K562 treated with DMSO at 1 percent for 48 hours (cell line): Measurements from ENCODE around the gene PGM3. TPM values are rescaled to one million over a fixed set of nuclear protein-coding genes. Genes with fewer than 3 reads are reported as not detected.

Source experiments
- total RNA-seq: library from RNA; unstranded; fragments of 300-600 nt; gene quantifications from 2 replicates; pipeline ENCODE4 v1.2.3, GENCODE V29; 2022; ENCODE audit warnings: low replicate concordance; ENCODE audit errors: extremely low read depth

The PGM3 gene, protein sequence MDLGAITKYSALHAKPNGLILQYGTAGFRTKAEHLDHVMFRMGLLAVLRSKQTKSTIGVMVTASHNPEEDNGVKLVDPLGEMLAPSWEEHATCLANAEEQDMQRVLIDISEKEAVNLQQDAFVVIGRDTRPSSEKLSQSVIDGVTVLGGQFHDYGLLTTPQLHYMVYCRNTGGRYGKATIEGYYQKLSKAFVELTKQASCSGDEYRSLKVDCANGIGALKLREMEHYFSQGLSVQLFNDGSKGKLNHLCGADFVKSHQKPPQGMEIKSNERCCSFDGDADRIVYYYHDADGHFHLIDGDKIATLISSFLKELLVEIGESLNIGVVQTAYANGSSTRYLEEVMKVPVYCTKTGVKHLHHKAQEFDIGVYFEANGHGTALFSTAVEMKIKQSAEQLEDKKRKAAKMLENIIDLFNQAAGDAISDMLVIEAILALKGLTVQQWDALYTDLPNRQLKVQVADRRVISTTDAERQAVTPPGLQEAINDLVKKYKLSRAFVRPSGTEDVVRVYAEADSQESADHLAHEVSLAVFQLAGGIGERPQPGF
- not detected in 2 replicates for total RNA-seq

DNA sequence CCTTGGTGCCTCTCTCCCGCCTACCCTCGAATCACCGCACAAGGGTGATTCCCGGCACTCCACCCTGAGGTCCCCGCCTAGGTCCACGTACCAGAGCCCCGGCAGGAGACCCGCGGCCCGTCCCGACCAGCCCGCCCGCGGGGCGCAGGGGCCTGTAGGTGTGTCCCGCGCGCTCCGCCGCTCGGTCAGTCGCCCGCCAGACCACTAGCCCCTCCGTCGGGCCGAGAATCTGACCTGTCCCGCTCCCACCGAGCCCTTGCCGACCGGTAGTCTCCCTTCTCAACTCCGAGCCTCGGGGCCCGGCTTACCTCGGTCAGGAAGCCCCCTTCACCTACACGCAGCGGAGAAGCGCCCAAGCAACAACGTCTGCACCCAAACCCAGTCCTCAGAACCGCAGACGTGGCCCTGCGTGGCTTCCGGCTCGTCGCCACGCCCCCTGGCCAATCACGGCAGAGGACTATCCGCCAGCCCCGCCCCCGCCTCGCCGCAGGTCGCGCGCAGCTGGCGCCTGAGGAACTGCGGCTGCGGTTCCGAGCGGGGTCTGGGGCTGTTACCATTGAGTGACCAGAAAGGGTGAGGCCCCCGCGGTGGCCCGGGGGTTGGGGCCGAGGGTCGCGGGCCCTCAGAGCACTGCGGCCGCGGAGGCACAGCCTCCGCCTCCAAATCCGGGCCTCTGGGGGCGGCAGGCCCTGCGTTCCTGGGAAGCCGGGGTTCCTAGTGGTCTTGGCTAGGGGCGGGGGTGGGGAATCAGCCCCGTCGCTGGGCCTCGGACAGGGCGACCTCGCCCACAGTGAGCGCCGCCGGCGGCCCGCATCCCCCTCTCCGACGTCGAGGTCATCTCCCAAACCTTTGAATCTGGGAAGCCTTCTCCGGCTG is at the start of gene PGM3, which contains the start of gene RWDD2A:
Gene PGM3, minus strand, starts transcription at position 395 of the 876 bp plus-strand sequence. CDS start 2,253 bp downstream, outside the sequence.
Gene RWDD2A, plus strand, starts transcription at position 487 of the 876 bp plus-strand sequence. CDS start 1,095 bp downstream, outside the sequence.

Other genes starting within 250 kb of the PGM3 start
- not detected in 2 replicates for gene UBE3D, start 127.4 kb downstream of the PGM3 start, total RNA-seq
- gene DOP1A, start 125.6 kb downstream of the PGM3 start, total RNA-seq: not detected in 2 replicates
- gene RWDD2A, start 92 bp upstream of the PGM3 start, total RNA-seq: not detected in 2 replicates
- gene ME1, start 237.8 kb upstream of the PGM3 start, total RNA-seq: not detected in 2 replicates